Ramos (cell line): Measurements from ENCODE around the gene STK39.

Source experiments
- in situ Hi-C: fragments of 300-500 bp; cut with MboI; formaldehyde crosslinking; loops from one replicate; pipeline ENCODE4 v1.14.3; 2022; ENCODE audit warnings: low sequenced_read_pairs; ENCODE audit not compliant: unreplicated experiment

The STK39 gene

DNA sequence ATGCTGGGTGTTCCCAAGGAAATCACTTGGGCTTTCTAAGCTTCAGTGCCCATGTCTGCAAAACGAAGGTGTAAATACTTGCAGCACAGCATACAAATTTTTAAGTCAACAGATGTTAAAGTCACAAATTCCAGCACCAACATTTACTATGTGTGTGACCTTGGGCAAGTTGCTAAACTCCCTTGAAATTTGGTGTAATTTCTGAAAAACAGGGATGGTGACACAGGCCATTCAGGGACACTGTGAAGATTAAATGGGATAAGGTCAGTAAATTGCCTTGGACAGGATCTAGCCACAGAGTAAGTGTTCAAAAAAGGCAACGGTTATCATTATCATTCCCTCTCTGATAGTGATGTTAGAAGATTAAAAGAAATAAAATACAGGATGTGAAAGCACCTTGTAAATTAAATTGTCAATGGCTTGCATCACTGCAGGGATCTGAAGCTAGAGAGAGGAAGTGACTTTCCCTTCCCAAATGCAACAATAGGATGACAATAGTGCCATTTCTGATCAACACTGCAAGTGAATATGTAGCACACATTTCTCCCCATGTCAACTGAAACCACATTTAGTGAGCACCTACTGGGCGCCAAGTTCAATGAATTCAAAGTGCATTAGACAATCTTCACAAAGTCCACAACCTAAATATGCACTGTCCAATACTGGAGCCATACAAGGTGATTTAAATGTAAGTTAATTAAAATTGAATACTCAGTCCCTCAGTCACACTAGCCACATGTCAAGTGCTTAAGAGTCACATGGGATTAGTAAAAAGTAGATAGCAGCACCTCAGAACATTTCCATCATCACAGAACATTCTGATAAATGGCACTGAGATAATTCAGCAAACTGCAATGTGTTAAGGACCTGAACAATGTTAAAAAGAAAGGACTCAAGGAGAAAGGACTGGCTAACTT is 81.2 kb downstream of the STK39 start:
- in situ Hi-C loops, result no loop called here

DNA sequence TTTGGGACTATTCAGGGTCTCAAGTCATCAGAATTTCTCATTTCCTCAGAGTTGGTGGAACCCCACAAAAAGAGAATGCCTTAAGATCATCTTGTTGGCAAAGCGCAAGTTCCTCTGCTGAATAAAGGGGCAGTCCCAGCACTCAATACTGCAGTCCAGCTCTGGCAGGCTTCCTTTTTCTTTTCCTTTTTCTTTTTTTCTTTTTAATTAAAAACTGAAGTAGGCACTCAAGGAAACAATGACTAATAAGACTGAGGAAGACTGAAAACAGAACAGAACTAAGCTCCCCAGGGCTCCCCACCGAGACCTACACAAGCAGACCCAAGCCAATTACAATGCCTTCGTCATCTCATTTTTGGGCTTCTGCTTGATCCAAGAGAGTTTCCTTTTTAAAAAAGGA is 82.0 kb downstream of the STK39 start:
- in situ Hi-C loops, result no loop called here

DNA sequence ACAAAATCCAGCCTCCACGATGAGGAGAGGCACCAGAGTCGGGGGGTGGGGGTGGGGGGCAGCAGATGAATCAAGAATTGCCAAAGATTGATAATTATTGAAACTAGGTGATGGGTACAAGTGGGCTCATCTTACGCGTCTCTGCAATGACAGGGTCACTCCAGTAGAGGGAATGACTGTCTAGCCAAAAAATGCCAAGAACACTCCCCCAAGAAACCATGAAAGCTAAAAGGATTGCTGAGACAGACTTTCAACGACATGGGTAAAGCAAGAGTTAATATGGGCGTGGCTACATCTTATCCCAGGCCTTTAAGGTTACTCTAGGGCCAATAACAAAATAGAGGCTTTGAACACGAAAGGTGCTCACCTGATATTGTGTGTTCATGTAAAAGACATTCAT is 86.5 kb downstream of the STK39 start:
- in situ Hi-C loops, result no loop called here

DNA sequence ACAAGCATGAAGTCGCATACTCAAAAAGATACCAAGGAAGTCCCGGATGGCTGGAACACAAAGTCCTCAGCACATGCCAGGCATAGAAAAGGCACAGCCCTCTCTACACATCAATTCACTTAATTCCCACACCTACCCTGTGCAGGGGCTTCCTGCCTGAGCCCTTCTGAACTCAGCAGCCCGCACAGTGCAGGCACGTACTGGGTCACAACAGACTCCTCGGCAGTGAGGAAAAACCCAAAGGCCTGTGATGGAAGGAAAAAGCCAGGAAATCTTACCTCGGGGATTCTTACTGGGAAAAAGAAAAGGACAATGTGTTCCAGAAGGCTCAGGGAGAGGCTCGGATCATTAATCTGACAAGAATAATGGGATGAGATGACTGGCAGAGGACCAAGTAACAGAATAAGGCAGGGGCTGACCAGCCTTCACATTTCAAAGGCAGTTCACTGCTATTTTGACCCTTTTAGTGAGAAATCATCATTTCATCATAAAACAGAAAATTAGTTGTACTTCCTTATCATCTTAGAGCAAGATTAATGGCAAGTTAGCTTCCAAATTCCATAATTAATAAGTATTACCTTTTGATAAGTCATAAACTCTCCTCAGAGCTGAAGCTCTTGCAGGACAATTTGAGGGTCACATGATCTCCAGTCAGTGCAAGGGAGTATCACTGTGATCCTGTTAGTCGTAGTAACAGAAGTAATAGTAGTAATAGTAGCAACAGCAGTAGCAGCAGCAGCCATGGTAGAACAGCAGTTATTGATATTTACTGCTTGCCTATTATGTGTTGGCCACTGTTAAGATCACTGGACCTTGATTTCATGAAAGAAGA is 87.4 kb downstream of the STK39 start:
- in situ Hi-C loops, result no loop called here

DNA sequence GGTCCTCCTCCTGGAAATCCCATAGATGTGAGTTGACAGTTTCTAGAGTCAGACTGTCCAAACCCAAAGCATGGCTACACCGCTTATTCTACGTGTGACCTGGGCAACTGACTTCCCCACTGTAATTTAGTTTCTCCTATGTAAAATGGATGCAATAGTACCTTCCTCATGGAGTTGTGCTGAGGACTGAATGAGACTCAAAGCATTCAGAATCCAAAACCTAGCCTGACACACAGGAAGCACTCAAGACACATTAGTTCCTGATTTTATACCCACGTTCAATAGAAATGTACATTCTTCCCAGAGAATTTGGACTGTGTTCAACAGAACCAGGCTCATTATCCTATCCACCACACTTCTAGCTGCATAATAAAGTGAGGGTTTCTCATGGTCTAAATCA is 88.8 kb downstream of the STK39 start:
- in situ Hi-C loops, result no loop called here

DNA sequence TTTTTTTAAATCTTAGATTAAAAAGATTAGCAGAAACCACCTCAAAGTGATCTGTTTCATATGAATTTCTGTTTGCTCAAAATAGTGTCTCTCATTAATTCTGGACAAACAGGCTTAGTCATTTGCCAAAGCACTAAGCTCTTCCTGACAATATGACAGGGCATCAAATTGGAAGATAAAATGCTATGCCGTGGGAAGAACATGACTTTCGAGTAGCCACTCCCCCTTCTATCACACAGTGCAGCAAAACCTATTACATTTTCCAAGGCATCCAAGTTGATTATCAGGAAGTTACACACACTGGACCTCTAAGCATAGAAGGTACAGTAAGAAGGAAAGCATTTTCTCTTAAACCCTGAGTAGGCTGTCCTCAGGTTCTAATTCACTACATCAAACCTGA is 89.5 kb downstream of the STK39 start:
- in situ Hi-C loops, result no loop called here

DNA sequence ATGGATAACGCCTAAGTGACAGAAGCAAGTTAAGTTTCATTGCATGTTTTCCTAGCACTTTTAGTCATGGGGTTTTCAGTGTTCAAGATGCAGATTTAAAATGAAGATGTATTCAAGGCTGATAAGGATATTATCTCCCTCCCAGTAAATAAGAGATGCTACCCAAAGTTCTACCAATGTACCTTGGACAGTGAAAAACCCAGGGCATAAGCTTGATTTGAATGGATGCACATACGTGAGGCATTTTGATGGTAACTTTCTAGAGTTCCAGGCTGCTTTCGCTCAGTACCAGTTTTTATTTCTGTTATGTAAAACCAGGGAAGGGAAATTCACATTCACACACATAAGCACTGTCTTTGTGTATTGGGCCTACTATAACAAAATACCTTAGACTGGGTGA is 90.3 kb downstream of the STK39 start:
- in situ Hi-C loops, result no loop called here

DNA sequence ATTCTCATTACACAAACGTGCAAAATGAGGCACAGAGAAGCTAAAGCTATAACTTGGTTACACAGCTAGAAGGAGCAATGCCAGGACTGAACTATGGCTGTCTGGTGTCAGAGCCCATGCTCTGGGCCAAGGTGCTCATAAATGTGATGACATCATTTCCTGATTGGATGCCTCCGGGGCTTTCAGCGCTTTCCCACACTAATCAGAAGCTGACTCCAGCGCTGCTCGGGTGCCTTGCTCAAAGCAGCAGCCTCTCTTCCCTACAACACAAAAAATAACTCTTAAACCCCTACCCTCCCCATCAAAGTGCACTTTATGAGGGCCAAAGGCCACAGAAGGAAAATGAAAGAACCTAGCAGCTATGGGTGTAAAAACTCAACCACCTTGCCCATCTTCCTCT is 90.7 kb downstream of the STK39 start:
- in situ Hi-C loops, result no loop called here

DNA sequence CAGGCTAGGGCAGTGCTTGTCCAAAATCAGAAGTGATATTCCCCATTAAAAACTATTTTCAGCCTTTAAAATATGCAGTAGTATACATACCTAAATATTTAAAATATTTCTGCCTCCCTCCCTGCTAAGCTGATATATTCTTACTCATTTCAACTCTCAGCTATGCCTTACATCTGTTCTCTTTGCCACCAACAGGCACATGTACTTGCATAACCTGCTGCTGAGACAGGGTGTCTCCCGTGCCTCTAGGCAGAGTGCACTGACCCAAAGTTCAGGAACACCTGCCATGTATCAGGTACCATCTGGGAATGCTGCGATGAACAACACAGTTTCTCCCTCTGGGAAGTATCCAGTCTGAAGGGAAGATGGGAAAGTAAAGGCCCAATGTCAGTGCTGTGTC is 91.7 kb downstream of the STK39 start:
- in situ Hi-C loops, result no loop called here

DNA sequence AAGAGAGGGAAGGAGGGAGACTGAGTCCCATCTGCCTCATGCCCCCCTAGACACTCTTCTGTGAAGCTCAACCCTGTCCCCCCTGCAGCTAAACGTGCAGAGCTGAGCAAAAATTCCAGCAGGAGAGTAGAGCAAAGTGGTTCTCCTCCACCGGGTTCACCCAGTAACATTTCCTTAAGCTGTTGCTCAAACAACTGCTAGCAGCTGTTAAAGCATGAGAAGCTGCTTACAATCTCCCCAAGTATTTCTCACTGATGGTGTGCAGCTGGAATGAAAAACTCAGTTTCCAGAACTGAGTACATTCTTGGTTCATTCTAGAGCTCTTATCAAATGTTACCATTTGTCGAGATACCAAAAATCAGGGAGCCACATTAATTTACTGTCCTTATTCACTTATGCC is 92.3 kb downstream of the STK39 start:
- in situ Hi-C loops, result no loop called here

DNA sequence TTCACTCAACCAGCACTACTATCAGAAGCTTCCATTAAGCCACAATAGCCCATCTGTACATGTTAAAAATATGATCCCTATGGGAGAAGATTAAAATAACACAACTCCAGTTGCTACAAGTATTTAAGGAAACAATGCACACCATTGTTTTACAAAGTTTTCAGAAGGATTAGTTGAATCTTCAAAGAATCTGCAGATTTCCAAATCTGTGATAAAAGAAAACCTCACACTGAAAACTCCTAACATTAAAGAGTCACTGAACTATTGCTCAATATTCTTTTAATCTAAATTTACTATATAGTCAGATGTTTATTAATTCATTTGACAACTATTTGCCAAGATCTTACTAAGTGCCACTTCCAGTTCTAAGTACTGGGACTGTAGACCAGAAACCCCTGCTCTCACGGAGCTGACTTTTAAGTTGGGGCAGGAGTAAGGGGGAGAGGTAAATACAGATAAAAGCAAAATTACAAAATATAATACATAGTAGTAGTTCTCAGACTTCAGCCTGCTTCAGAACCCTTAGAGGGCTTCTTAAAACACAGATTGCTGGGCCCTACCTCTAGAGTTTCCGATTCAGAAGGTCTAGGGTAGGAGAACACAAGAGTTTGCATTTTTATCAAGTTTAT is 94.4 kb downstream of the STK39 start:
- in situ Hi-C loops, result no loop called here

DNA sequence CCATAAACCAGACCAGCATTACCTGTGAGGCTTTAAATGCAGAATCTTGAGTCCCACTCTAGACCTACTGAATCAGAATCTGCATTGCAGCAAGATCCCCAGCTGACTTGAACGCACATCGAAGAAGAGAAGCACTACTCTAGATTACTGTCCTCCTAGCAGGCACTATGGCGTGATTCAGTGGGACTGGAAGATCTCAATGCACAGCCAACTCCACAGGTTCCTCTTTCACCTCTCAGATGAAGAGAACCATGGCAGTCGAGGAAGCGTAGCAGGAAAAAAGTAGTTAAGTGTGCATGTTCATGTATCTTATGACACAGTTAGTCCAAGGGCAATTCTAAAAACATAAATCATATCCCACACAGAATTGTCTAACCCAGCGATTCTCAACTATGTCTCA is 97.4 kb downstream of the STK39 start:
- in situ Hi-C loops, result no loop called here

DNA sequence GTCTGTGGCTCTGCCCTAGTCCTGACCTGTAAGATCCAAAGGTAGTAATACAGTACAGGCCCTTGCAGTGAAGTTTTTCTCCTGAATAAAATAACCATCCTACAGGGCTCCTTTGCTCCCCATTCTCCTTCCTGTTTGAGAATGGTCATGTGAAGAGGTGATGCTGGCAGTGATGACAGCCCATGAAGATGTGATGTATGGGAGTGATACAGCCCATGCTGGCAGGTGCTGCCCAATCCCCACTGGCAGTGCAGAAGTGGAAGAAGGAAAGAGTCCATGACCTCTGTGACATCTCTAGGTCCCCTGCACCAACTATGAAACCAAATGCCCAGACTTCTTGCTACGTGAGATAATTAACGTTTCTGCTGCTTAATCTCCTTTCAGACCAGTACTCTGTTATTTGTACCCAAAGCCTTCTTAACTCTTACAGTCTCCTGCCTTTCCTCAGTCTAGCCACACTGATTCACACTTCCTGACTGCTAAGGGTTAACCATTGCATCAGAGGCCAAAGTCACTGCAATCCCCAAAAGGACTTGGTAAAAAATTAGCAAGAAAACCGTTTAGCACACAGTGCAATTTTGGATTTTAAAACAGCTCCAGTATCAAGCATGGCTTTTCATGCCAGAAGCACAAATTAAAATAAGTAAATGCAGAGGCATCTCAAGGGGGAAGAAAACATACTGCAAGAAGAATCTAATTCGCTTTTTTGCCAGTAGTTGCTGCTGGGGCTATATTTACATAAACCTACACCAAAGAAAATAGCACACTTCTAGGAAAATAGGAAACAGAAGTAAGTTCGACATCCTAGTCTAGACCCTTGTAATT is 98.0 kb downstream of the STK39 start:
- in situ Hi-C loops, result no loop called here

DNA sequence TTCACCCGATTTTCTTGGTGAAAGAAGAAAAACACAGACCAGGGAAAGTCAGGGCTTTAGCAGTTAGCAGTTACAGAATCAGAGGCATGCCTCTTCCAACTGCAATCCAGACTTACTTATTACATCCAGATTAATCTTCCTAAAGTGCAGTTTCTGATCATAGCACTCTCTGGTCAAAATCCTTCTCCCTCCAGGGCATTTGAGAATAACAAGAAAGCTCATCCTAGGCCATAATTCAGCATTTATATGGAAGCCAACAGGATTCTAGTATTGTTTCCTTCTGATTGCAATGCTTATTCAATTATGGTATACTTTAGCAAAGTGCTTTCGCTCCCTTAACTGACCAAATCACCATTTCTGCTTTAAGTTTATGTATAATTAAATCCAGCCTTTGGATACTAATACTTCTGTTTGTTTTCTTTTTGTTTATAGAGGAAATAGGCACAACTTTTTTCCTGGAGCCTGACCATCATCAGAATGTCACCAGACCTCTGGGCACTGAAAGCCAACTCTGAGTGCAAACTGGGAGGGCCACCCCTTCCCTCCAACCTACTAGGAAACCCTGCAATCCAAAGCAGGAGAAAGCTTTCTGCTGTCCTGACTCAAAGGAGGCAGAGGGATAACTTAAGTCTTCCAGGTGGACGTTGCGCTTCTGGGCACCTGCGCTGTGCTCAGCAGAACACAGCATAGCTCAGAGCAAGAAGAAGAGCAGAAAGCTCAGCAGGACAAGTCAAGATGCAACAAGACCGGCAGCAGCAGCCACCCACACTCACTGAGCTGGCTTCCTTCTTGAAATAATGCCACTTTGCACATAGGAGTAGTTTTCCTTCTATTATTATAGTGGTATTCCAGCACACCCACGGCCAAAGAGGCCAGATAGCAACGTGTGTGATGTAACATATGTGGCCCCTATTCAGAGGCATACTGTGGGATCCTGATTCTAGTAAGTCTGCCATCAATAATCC is 99.3 kb downstream of the STK39 start:
- in situ Hi-C loops, result no loop called here

DNA sequence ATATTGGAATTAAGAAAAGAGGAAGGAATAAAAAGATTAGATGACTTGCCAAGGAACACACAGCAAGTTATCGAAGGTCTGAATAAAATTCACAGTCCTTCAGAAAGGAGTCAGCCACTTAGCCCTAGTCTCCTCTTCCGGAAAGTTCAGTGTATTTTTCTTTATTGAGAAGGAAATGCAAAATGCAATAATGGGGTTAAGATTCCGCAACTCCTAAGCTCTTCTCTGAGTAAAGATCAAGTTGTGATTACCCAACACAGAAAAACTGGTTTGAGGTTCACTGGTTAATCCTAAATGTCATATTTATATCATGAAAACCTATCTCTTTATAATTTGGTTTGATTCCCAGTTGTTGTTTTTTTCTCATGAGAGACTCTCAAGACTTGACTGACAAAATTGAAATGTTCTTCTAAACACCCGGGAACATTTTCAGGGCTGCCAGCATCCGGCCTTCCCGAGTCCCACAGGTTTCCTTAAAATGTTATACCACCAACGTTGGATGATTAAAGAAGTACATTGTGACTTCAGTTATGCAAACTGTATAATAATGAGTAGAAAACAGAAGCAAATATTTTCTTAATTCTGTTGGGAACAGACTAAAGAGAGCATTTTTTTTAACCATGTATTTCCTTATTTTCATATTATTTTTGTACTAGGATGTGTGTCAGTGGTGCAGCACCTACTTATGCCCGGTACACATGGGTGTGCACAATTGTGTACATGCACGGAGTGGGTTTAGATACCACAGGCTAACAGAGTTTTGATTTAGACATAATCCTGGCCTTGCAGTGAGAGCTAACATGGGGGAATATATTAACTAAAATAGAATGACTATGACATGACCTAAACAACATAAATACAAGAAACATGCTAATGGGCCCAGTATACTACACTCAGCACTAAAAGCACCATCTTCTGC is 100.2 kb downstream of the STK39 start:
- in situ Hi-C loops, result no loop called here

DNA sequence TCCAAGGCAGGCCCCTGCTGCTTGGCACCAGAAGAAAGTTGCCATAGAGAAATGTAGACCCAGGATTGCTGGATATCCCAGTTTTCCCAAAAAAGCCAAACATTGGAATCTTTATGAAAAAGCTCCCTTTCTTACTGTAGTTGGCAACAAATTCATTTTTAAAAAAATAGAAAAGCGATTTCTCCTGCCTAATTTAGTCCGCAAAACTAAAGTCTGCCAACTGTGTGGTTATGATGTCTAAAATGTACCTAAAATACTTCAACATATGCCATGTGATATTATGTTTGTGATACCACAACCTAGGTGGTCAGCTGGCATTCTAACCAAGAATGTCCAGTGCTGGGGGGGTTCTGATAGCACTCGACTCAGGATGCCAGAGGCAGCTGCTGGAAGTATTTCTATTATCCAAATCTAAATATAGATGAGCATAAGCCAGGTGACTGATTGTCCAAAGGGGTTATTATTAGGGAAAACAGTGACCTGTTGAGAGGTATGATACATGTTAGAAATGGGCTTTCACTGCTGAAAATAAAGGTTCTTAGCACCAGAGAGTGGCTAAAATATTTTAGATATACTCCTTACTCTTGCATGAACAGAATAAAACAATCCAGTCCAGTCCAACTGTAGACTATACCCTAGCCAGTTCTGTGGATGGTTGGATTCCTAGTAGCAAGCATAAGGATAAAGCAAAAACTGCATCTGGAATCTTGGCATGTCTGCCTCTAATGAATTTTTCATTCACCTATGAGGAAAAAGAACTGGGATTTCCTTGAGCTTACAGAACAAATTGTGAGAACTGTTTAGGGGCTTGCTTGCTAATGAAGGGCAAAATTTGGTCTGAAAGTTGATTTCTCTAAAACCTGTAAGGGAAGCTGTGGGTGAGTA is 101.7 kb downstream of the STK39 start:
- in situ Hi-C loops, result no loop called here

DNA sequence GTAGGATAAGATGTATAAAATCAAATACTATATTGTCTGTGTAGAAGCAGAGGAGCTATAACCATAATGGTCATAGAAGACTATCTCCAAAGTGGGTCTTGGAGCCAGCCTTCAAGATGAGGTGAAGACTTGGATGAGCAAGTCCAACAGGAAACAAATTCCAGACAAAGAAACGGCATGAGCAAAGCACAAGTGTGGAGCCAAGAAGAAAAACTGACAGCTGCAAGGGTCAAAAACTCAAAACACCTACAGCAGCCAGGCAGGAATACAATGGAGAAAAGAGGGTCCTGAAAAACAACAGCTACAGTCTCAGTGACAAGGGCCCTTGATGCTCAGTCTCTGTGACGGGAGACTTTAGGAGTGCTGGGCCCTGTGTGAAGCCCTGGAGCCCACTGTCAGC is 102.4 kb downstream of the STK39 start:
- in situ Hi-C loops, result no loop called here
